ENCODE measurements around the gene CNPY4. TPM values are rescaled to one million over a fixed set of nuclear protein-coding genes. Genes with fewer than 3 reads are reported as not detected.
"Not testable (repeated sequence)": the region's sequence is repeated elsewhere in the genome, so short reads cannot be mapped to it uniquely, and the experiment has no call there.

Gene CNPY4
- total and polyA plus RNA-seq, 9 donors, result 11.7 to 42.8 (median 24.9) TPM

GRCh38 chr7:100142461-100142860 lies 23.0 kb downstream of the CNPY4 start:
- Histone ChIP-seq H3K9me3 (no peaks in the 10 kb centered on the region), H3K4me3 (no peak overlapping the region), H3K36me3 (no peaks in the 10 kb centered on the region), H3K27ac (no peak overlapping the region), H3K4me1 (ENCODE audit: insufficient read depth) (no peaks in the 10 kb centered on the region), H3K27me3 (no peaks in the 10 kb centered on the region)
- DNase-seq, result no peak
- intact Hi-C loops (cut with DNase I), result no loop called here
- TF ChIP-seq EP300 (IDR thresholded peaks at IDR 0.05) (no peak), POLR2A (IDR thresholded peaks at IDR 0.05) (no peak), CTCF (IDR thresholded peaks at IDR 0.05) (no peak)
- 85 to 89% (median 89%) methylated on average over 3 of the region's 3 CpGs for WGBS, 3 donors

GRCh38 chr7:100146350-100146749 lies 26.9 kb downstream of the CNPY4 start:
- not testable (repeated sequence) for H3K27ac ChIP-seq; H3K27me3 ChIP-seq; DNase-seq; H3K9me3 ChIP-seq; H3K36me3 ChIP-seq; H3K4me3 ChIP-seq; H3K4me1 ChIP-seq (ENCODE audit: insufficient read depth)
- intact Hi-C loops (cut with DNase I), result loop anchor here in 1 of 4 donors (5.0 kb wide), 1 partner anchor 546 kb away; the partner anchor contains the start of gene GIGYF1
- 75 to 84% (median 80%) methylated on average over 4 of the region's 4 CpGs for WGBS, 3 donors

- Histone ChIP-seq H3K4me3 (no peak overlapping the region), H3K27me3 (no peaks in the 10 kb centered on the region), H3K9me3 (no peaks in the 10 kb centered on the region), H3K27ac (no peak overlapping the region), H3K4me1 (ENCODE audit: insufficient read depth) (no peaks in the 10 kb centered on the region), H3K36me3 (no peaks in the 10 kb centered on the region)
- no peak for DNase-seq
- TF ChIP-seq CTCF (IDR thresholded peaks at IDR 0.05), result no peak
- no peak for TF ChIP-seq EP300 (IDR thresholded peaks at IDR 0.05)
- TF ChIP-seq POLR2A (IDR thresholded peaks at IDR 0.05), result no peak
- WGBS, 3 donors, result 94 to 98% (median 96%) methylated on average over 2 of the region's 2 CpGs
- intact Hi-C loops (cut with DNase I), result loop anchor here in 1 of 4 donors (5.0 kb wide), 1 partner anchor 545 kb away; the partner anchor contains the start of gene GIGYF1
Measured at GRCh38 chr7:100147278-100147677, 27.8 kb downstream of the CNPY4 start.

- intact Hi-C loops (cut with DNase I), result loop anchor here in 1 of 4 donors (5.0 kb wide), 1 partner anchor 544 kb away; the partner anchor contains the start of gene GIGYF1
- Histone ChIP-seq H3K36me3 (no peaks in the 10 kb centered on the region), H3K27me3 (no peaks in the 10 kb centered on the region), H3K4me1 (ENCODE audit: insufficient read depth) (no peaks in the 10 kb centered on the region), H3K27ac (peak overlapping the region in 1 of 2 donors; percentile 65), H3K4me3 (peak overlapping the region; percentile 32), H3K9me3 (no peaks in the 10 kb centered on the region)
- DNase-seq, result no peak
- no peak for TF ChIP-seq POLR2A (IDR thresholded peaks at IDR 0.05)
- no peak for TF ChIP-seq CTCF (IDR thresholded peaks at IDR 0.05)
- TF ChIP-seq EP300 (IDR thresholded peaks at IDR 0.05), result no peak
- 5 to 6% (median 5%) methylated on average over 14 of the region's 14 CpGs for WGBS, 3 donors
Measured at GRCh38 chr7:100148225-100148558, 28.8 kb downstream of the CNPY4 start.

- intact Hi-C loops (cut with DNase I), result loop anchor here in 1 of 4 donors (5.0 kb wide), 1 partner anchor 544 kb away; the partner anchor contains the start of gene GIGYF1
Measured at GRCh38 chr7:100148559-100149328, 29.3 kb downstream of the CNPY4 start, which contains the start of gene LAMTOR4. Gene LAMTOR4 (plus strand): TSS chr7:100148918. CDS start chr7:100148973, 55 bp downstream.

More at GRCh38 chr7:100148559-100149328, 29.3 kb downstream of the CNPY4 start, which contains the start of gene LAMTOR4:
- Histone ChIP-seq H3K4me3 (peak within 1 kb of the TSS; percentile 93), H3K27me3 (no peaks in the 10 kb centered on the region), H3K9me3 (no peaks in the 10 kb centered on the region), H3K36me3 (no peaks in the 10 kb centered on the region), H3K27ac (peak within 1 kb of the TSS; percentile 1 to 87), H3K4me1 (ENCODE audit: insufficient read depth) (no peaks in the 10 kb centered on the region)
- TF ChIP-seq CTCF (IDR thresholded peaks at IDR 0.05) (no peak), POLR2A (IDR thresholded peaks at IDR 0.05) (peak; percentile 60)
- 0 to 1% (median 1%) methylated on average over 41 to 46 of the region's 46 CpGs for WGBS, 3 donors
- DNase-seq, result peak; percentile 98 to 99 (median 99)
